ENCODE measurements around the gene SP100.
"Not testable (repeated sequence)": the region's sequence is repeated elsewhere in the genome, so short reads cannot be mapped to it uniquely, and the experiment has no call there.

SP100 gene

GRCh38 chr2:230419181-230419580 lies 3.2 kb downstream of the SP100 start:
- DNase-seq (ENCODE audit: low read depth), result no peak

GRCh38 chr2:230422149-230422548 lies 6.1 kb downstream of the SP100 start:
- no peak for DNase-seq (ENCODE audit: low read depth)

- DNase-seq (ENCODE audit: low read depth), result no peak
Measured at GRCh38 chr2:230423851-230424458, 8.0 kb downstream of the SP100 start.

DNA sequence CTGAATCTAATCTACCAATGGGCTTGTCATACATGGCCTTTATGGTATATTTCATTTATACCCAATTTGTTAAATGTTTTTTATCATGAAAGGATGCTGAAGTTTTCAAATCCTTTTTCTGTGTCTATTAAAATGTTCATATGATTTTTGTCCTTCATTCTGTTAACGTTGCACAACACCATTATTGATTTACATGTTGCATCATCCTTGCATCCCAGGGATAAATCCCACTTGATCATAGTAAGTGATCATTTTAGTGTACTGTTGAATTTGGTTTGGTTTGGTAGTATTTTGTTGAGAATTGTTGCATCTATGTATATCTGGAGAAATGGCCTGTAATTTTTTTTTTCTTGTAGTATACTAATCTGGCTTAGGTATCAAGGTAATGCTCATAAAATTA lies 9.4 kb downstream of the SP100 start:
- DNase-seq (ENCODE audit: low read depth), result no peak

- no peak for DNase-seq (ENCODE audit: low read depth)
Measured at GRCh38 chr2:230429513-230429912, 13.5 kb downstream of the SP100 start.

- DNase-seq (ENCODE audit: low read depth), result no peak
Measured at GRCh38 chr2:230430957-230431910, 15.2 kb downstream of the SP100 start.

GRCh38 chr2:230434677-230435324 lies 18.8 kb downstream of the SP100 start:
- no peak for DNase-seq (ENCODE audit: low read depth)

DNA sequence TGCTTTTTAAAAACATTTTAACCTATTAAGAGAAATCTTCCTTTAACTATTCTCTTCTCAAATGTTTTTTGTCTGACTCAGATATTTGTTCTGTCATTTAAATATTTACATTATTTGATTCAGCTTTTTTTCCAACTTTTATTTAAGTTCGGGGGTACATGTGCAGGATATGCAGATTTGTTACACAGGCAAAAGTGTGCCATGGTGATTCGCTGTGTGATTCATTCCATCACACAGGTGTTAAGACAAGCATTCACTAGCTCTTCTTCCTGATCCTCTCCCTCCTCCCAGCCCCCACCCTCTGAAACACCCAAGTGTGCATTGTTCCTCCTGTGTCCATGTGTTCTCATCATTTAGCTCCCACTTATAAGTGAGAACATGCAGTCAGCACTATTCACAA lies 19.4 kb downstream of the SP100 start:
- DNase-seq (ENCODE audit: low read depth), result no peak

- not testable (repeated sequence) for DNase-seq (ENCODE audit: low read depth)
Measured at GRCh38 chr2:230439121-230439520, 23.1 kb downstream of the SP100 start.

- no peak for DNase-seq (ENCODE audit: low read depth)
Measured at GRCh38 chr2:230439590-230439989, 23.6 kb downstream of the SP100 start.

GRCh38 chr2:230441227-230441897 lies 25.4 kb downstream of the SP100 start:
- peak; percentile 10 for DNase-seq (ENCODE audit: low read depth)

DNA sequence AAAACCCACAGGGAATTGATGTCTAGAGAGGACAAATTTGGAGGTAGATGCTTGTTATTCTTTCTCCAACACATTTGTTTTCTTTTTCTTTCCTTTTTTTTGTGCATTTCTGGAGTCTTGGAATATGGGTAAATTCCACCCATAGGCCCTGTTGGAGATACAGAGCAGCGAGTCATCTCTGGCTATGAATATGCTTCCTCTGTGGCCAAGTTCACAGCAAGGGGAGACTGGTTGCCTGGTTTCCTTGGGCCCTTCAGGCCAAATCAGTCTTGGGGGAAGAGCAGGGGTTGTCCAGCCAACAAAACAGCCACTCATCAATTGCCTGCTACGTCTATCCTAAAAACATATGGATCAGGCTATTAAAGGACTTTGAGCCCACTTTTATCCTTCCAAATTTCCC lies 27.5 kb downstream of the SP100 start:
- no peak for DNase-seq (ENCODE audit: low read depth)

DNA sequence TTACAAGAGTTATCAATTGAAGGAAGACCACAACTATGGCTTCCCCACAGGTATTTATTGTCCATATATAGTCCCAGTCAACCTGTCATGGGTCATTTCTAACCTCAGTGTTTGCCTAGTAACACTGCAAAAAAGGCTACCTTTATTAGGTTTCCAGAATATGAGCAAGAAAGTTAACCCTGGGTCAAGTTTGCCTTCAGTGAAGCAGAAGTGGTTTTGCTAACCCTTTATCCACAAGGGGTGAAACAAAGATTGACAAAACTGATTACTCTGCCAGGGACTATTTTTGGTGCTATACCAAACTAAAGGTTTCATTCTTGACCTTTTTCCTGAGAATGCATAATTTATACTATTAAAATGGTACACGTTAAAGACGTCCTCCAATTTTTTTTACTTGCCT lies 28.8 kb downstream of the SP100 start:
- no peak for DNase-seq (ENCODE audit: low read depth)

DNA sequence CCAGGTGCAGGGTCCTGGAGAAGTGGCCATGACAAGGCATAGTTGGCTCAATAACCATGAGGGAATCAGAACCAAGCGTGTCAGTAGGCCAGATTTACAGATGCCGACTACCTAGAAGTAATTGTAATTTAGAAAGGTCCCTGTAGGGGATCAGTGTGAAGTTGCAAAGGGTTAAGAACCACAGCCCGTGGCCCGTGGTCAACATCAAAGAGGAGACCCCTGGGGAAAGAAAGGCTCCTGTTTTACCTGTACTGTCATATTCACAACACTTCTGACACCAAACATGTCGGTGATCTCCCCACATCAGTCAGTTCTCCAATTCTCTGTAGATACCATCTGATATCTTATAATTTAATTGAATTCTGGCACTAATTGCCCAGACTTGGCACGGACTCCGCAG lies 31.0 kb downstream of the SP100 start:
- no peak for DNase-seq (ENCODE audit: low read depth)

- DNase-seq (ENCODE audit: low read depth), result no peak
Measured at GRCh38 chr2:230447455-230448451, 31.8 kb downstream of the SP100 start.

- DNase-seq (ENCODE audit: low read depth), result no peak
Measured at GRCh38 chr2:230449901-230450467, 34.0 kb downstream of the SP100 start.

GRCh38 chr2:230453006-230453405 lies 37.0 kb downstream of the SP100 start:
- DNase-seq (ENCODE audit: low read depth), result no peak

- no peak for DNase-seq (ENCODE audit: low read depth)
Measured at GRCh38 chr2:230455005-230455684, 39.1 kb downstream of the SP100 start.

DNA sequence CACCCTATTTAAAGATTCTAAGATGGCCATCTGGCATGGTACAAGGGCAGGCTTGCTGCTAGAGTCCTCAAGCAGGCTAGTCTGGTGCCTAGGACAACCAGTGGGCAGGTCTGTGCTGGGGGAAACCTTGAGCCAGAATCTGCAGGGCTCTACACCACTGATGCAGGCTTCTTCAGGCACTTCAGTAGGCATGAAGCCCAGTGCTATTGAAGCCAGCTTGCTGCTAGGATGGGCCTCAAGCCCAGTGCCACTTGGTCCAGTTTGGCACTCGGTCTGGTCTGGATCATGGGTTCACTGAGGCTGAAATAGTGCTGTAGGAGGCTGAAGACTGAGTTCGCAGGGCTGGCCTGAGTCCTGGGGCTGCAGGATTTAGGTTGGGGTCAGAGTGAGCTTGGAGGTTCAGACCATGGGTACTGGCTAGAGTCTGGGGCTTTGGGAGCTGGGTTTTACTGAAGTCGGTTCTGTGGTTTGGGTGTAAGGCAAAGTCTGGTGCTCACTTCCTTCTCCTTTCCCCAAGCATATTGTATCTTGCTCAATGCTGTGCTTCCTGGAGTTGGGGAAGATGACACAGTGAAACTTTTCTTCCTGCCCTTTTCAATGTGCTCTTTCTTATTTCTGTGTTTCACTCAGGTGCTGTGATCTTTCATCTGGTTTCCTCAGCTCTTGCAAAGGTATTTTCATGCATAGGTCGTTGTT lies 41.2 kb downstream of the SP100 start:
- no peak for DNase-seq (ENCODE audit: low read depth)

- DNase-seq (ENCODE audit: low read depth), result no peak
Measured at GRCh38 chr2:230457793-230458192, 41.8 kb downstream of the SP100 start.
